Measurements from ENCODE around the gene CIDEB. TPM values are rescaled to one million over a fixed set of nuclear protein-coding genes. Genes with fewer than 3 reads are reported as not detected.
A peak's percentile ranks its signal among the peaks of the same experiment; 100 is the strongest.

The CIDEB gene
- total RNA-seq, 1 donor from 2014 or later: 3.9 TPM

GRCh38 chr14:24312736-24313507 is 5.1 kb upstream of the CIDEB start:
- H3K4me3 ChIP-seq (ENCODE audit: low read depth, low read length): no peak overlapping the region
- FAIRE-seq: no peak
- DNase-seq (ENCODE audit: low read depth): no peak

GRCh38 chr14:24311837-24312615 is 4.2 kb upstream of the CIDEB start:
- DNase-seq (ENCODE audit: low read depth) (peak; percentile 52), FAIRE-seq (no peak)
- Histone ChIP-seq H3K27me3 (ENCODE audit: control insufficient read depth, insufficient read depth, low read length) (no peaks in the 10 kb centered on the region), H3K4me3 (ENCODE audit: low read depth, low read length) (no peak overlapping the region), H3K36me3 (ENCODE audit: control insufficient read depth, insufficient read depth, low read length) (peaks cover 2% of the 10 kb centered on the region)
- TF ChIP-seq CTCF (IDR thresholded peaks at IDR 0.05; ENCODE audit: insufficient read depth, low read length, severe bottlenecking): peak; percentile 10

More at GRCh38 chr14:24312736-24313507, 5.1 kb upstream of the CIDEB start:
- H3K36me3 ChIP-seq (ENCODE audit: control insufficient read depth, insufficient read depth, low read length): peaks cover 2% of the 10 kb centered on the region
- no peaks in the 10 kb centered on the region for H3K27me3 ChIP-seq (ENCODE audit: control insufficient read depth, insufficient read depth, low read length)
- no peak for TF ChIP-seq CTCF (IDR thresholded peaks at IDR 0.05; ENCODE audit: insufficient read depth, low read length, severe bottlenecking)

- TF ChIP-seq CTCF (IDR thresholded peaks at IDR 0.05; ENCODE audit: insufficient read depth, low read length, severe bottlenecking): peak; percentile 17
- Histone ChIP-seq H3K27me3 (ENCODE audit: control insufficient read depth, insufficient read depth, low read length) (no peaks in the 10 kb centered on the region), H3K36me3 (ENCODE audit: control insufficient read depth, insufficient read depth, low read length) (peaks cover 8% of the 10 kb centered on the region), H3K4me3 (ENCODE audit: low read depth, low read length) (peak within 1 kb of the TSS; percentile 28)
- DNase-seq (ENCODE audit: low read depth): peak; percentile 59
- no peak for FAIRE-seq
Observed at GRCh38 chr14:24310646-24311604, 3.1 kb upstream of the CIDEB start, which contains the start of gene LTB4R. TSS of gene LTB4R (plus strand) at chr14:24311502. CDS start at chr14:24315652, 4,150 bp downstream.

GRCh38 chr14:24310265-24310645 is 2.5 kb upstream of the CIDEB start:
- no peak for FAIRE-seq
- peaks cover 13% of the 10 kb centered on the region for H3K36me3 ChIP-seq (ENCODE audit: control insufficient read depth, insufficient read depth, low read length)
- no peak for DNase-seq (ENCODE audit: low read depth)
- peak overlapping the region; percentile 28 for H3K4me3 ChIP-seq (ENCODE audit: low read depth, low read length)
- H3K27me3 ChIP-seq (ENCODE audit: control insufficient read depth, insufficient read depth, low read length): no peaks in the 10 kb centered on the region
- no peak for TF ChIP-seq CTCF (IDR thresholded peaks at IDR 0.05; ENCODE audit: insufficient read depth, low read length, severe bottlenecking)

- DNase-seq (ENCODE audit: low read depth) (peak; percentile 82), FAIRE-seq (peak; percentile 99)
- no peak for TF ChIP-seq CTCF (IDR thresholded peaks at IDR 0.05; ENCODE audit: insufficient read depth, low read length, severe bottlenecking)
- H3K4me3 ChIP-seq (ENCODE audit: low read depth, low read length): peak within 1 kb of the TSS; percentile 28
- H3K36me3 ChIP-seq (ENCODE audit: control insufficient read depth, insufficient read depth, low read length): peaks cover 16% of the 10 kb centered on the region
- no peaks in the 10 kb centered on the region for H3K27me3 ChIP-seq (ENCODE audit: control insufficient read depth, insufficient read depth, low read length)
Observed at GRCh38 chr14:24309538-24310264, 1.9 kb upstream of the CIDEB start, which contains the start of gene LTB4R2. TSS of gene LTB4R2 (plus strand) at chr14:24310140. CDS start at chr14:24310665, 525 bp downstream.
